Measurements from ENCODE around the gene TRMT11. TPM values are rescaled to one million over a fixed set of nuclear protein-coding genes. Genes with fewer than 3 reads are reported as not detected.

The TRMT11 gene
- total and polyA plus RNA-seq, 2 of the 8 experiments (the other 6 are each of a cell fraction or from before 2014, with no cell fraction given): 19.7 to 32.4 TPM

GRCh38 chr6:126048635-126049034, 62.3 kb downstream of the TRMT11 start (continued):
- TF ChIP-seq HDAC6 (IDR thresholded peaks at IDR 0.05; ENCODE audit: low read depth, low read length) (no peak), KDM1A (IDR thresholded peaks at IDR 0.05; ENCODE audit: borderline replicate concordance, low read length) (no peak), CHD7 (IDR thresholded peaks at IDR 0.05; ENCODE audit: insufficient replicate concordance, low read length) (no peak)
